NCI-H1105 (cell line): ENCODE results near the gene KIAA0232.
A peak's percentile ranks its signal among the peaks of the same experiment; 100 is the strongest.
"Not testable (repeated sequence)": the region's sequence is repeated elsewhere in the genome, so short reads cannot be mapped to it uniquely, and the experiment has no call there.

Experiments
- DNase-seq: peaks from one replicate; lab custom pipeline; 2025; lab: John Stamatoyannopoulos, UW

KIAA0232 gene

DNA sequence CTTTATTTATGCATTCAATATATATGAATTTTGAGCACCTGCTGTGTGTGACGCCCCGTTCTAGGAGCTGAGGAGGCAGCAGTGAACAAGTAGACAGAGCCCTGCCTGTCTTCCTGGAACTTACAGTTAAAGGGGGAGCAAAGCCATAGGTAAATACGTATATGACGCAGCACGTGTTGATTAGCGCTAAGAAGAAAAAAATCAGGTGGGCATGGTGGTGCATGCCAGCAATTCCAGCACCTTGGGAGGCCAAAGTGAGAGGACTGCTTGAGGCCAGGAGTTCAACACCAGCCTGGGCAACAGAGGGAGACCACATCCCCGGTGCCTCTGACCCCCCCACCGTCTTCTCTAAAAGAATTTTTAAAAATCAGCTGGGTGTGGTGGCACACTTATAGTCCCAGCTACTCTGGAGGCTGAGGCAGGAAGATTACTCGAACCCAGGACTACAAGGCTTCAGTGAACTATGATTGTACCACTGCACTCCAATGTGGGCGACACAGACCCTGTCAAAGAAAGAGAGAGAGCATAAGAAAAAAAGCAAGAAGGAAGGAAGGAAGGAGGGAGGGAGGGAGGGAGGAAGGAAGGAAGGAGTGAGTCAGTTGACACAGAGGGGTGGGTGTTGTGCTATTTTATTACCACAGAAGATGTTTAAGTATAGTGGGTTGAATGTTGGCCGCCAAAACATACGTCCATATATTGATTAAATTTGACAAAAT is 5.4 kb upstream of the KIAA0232 start:
- DNase-seq: no peak

DNA sequence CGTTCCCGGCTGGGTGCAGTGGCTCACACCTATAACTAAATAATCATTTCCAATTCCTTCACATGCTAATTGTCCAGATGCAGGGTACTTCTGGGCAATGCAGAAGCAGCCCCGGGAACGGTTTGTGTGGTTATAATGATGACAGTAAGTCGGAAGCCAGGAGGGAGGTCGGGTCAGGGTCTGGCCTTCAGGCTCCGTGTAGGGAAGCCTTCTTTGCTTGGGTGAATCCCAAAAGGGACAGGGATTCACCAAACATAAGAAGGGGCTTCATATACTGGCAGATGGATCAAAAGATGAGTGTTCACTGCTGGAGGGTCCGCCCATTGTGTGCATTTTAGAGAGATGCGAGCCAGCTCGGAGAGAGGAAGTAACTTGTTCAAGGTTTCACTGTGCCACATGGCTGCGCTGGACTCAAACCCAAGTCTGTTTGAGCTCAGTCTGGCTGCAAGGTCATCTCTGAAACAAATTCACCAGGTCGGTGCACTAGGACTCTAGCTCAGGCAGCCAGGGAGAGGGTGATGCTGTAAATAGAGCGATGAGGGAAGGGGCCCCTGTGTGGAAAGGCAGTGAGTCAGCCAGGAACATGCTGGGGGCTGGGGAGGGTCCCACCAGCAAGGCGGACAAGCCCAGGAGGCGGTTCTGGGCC is 4.8 kb upstream of the KIAA0232 start:
- DNase-seq: no peak

DNA sequence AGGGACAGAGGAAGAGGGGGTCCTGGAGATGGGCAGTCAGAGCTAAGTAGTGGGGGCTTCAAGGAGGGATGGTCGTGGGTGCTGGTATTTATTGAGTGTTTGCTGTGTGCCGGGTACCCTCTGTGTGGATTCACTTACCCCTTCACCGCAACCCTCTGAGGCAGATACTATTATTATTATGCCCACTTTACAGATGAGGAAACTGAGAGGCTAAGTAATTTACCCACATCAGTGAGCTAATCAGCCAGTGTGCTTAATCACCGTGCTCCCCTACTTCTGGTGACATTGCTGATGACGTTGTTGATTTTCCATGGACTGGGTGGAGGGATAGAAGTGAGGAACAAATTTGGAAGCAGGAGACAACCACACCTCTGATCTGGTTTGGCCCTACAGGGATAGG is 4.1 kb upstream of the KIAA0232 start:
- no peak for DNase-seq

DNA sequence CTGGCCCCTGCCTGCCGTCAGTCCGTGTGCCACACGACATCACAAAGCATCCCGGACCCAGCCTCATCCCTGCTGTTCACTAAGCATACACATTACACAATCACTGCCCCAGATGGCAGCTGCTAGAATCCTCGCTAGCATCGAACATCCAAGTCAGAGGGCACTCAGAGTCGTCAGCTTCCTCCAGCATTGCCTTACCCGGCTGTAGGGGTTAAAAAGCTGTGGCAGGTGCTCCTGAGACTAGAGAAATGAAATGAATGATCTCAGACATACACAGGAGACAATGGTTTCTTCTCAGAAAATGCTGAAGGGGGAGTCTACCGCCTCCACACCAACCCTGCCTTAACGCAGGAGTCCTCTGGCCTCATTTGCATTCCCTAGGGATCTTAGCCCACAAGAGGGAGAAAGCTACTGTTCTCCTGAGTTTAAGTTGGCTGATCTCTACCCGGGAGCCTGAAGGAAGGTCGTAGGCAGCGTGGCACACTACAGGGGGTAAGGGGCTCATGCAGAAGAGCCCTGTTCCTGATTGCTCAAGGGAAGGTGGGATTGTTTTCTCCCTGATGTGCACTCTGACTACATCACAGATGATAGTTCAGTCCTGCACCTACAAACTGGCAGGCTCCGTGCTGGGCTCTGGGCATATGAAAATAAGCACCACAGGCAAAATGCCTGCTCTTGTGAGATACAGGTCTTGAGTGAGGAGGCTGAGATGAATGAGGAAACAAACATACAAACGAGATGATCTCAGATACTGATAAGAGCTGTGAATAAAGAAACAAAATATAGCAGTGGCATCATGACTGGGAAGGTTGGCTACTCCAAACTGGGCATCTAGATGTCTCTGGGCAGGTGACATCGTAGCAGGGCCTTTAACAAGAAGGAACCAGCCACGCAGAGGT is 2.6 kb upstream of the KIAA0232 start:
- DNase-seq: no peak

DNA sequence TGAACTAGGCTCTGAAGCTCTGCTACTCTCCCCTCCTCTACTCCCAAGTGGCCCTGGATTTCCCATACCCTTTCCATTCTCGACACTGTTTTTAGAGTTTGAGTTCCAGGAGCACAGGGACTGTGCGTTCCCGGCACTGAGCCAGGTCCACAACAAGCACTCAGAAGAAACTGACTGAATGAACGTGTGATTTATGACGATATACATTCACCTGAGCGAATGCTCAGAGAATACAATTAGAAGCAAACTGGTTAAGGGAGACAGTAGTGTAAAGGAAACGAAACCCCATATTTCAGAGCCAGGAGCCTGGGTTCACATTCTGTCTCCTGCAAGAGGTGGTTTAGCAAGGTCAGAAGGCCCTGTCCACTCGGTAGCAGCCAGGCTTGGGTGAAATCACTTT is 1.4 kb upstream of the KIAA0232 start:
- DNase-seq: no peak

DNA sequence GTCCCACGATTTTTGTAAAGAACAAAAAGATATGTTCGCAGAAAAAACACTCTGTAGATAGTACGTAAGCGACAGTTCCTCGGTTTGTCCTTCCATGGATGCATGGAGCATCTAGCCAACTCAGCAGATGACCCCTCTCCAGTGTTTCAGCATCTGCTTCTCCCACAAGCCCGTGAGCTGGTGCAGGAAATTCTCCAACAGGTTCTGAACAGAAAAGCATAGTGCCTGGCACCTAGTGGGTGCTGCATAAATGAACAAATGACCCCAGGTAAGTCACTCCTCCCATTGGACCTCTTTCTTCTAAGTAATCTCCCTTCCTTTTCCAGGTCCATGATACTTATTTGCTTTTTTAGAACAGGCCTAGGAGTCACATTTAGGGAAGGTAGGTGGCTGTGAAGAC is 966 bp upstream of the KIAA0232 start:
- no peak for DNase-seq

DNA sequence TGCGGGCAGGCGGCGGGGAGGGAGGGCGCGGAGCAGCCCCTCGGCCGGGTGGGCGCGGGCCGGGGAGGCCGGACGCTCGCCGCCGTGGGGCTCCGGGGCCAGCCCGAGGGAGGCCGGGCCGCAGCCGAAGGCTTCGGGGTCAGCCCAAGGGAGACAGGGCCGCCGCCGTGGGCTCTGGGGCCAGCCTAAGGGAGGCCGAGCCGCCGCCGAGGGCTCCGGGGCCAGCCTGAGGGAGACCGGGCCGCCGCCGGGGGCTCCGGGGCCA is 251 bp downstream of the KIAA0232 start:
- no peak for DNase-seq

DNA sequence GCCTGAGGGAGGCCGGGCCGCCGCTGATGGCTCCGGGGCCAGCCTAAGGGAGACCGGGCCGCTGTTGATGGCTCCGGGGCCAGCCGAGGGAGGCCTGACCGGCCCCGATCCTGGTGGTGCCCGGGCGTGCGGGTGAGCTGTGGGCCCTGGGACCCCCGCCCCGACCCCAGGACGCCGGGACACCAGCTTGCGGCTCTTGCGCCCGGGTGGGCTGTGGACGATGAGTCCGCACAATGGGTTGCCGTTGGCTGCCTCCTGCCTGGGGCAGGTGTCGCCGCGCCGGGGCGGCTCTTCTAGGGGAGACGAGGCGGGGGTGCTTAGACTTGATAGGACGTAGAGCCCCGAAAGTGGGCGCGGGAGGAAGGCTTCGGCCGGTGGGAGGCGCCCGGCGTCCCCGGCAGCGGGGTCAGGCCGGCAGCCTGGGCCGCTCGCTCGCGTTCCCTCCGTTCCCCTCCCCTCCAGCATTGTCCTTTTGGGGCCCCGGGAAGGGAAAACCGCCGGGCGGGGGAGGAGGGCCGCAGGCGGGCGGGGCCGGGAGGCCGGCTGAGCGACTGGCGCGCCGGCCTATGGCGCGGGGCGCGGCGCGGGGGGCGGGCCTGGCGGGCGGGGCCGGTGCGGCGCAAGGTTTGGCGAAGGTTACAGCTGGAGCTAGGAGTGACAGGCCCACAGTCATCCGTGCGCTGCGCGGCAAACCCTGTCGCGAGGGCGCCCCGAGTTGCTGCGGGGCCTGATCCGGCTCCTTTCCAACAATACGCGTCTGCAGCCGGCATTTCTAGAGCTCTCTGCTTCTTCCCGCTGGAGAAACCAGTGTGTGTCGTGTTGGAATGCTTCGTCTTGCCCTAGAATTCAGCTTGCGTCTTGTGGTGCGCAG is 819 bp downstream of the KIAA0232 start:
- peak; percentile 66 for DNase-seq

DNA sequence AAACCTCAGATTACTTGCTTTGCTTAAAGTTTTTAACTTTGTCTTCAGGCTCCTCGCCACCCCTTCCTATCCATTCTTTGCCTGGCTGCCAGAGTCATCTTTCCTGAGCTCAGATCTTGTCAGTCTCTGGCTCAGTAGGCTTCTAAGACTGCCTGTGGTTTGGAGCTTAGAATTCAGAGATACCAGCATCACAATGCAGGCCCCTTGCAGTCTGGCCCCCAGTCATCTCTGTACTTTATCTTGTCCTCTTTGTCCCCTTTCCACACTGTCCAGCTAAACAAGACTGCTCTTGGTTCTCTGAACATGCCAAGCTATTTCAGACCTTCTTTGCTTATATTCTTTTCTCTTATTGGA is 3.0 kb downstream of the KIAA0232 start:
- DNase-seq: no peak

DNA sequence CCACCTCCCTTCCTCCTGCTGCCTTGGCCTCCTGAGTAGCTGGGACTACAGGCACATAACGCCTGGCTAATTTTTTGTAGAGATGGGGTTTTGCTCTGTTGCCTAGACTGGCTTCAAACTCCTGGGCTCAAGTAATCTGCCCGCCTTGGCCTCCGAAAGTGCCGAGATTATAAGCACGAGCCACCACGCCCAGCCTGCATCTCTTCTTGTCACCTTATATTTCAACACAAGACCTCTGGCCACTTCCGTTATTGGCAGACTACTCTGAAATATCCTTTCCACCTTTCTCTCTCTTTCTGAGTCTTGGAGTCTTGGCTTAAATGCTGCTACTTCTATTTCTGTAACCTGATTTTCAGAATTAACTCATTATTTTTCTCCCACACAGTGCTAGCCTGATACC is 5.6 kb downstream of the KIAA0232 start:
- DNase-seq: no peak

DNA sequence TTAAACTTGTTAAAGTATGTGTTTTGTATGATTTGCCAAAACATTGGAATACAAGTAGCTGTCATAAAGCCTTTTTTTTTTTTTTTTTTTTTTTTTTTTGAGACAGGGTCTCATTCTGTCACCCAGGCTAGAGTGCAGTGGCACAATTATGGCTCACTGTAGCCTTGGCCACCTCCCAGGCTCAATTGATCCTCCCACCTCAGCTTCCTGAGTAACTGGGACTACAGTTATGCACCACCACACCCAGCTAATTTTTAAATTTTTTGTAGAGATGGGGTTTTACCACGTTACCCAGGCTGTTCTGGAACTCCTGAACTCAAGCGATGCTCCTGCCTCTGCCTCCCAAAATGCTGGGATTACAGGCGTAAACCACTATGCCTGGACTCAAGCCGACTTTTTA is 8.7 kb downstream of the KIAA0232 start:
- DNase-seq: not testable (repeated sequence)

DNA sequence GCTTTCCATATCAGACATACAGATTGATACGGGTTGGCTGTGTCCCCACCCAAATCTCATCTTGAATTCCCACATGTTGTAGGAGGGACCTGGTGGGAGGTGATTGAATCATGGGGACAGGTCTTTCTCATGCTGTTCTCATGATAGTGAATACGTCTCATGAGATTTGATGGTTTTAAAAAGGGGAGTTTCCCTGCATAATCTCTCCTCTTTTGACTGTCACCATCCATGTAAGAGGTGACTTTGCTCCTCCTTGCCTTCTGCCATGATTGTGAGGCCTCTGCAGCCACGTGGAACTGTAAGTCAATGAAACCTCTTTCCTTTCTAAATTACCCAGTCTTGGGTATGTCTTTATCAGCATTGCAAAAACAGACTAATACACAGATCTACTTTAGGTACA is 9.3 kb downstream of the KIAA0232 start:
- DNase-seq: not testable (repeated sequence)

DNA sequence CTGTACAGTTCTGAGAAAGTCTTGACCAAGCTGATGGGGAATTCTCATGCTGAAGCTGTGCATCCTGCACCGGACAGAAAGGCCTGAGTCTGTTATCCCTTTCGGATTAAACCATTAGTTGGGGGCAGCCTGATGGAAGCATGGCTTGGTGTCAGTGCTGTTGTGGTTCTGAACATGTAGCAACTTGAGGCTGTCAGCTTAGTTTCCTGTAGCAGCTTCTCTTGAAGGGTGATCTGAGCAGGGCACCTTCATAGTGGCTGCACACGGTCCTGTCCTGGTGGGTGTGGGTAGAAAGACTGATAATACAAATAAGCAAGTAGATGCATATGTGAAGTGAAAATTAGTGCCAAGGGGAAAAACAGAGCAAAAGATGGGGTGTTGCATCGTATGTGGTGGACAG is 11.7 kb downstream of the KIAA0232 start:
- DNase-seq: no peak

DNA sequence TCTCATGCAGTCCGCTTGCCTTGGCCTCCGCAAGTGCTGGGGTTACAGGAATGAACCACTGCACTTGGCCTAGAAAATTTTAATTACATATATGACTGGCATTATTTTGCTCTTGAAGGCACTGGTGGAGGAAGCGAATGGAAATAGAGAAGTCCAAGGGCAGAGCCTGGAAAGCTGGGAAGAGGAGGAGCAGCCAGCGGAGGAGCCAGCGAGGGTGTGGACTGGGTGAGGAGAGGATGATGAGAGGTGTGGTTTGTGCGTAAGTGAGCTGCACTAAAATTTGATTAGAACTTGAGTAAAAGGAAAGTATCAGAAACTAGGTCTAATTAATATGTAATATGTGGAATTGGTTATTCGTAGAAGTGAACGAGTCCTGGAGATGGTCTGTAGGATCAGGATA is 13.3 kb downstream of the KIAA0232 start:
- DNase-seq: no peak

DNA sequence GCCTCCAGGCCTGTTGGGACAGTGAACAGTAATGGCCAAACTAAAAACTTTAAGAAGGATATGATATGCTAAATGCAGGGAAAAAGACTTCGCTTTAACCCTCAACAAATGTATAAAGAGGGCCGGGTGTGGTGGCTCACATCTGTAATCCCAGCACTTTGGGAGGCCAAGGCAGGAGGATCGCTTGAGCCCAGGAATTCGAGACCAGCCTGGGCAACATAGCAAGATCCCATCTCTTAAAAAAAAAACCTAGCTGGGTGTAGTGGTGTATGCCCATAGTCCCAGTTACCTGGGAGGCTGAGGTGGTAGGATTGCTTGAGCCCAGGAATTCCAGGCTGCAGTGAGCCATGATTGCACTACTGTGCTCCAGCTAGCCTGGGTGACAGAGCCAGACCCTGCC is 14.8 kb downstream of the KIAA0232 start:
- not testable (repeated sequence) for DNase-seq

DNA sequence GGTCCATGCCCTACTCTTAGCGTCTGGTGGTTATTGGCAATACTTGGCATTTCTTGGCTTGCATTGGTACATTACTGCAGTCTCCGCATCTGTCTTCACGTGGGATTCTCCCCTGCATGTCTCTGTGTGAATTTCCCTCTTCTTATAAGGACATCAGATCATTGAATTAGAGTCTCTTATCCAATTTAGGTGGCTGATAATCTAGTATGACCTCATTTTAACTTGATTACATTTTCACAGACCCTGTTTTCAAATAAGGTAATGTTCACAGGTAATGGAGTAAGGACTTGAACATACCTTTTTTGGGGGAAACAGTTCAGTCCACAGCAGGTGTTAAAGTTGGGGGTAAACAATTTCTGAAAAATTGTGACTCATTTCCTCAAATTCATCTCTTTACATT is 16.6 kb downstream of the KIAA0232 start:
- DNase-seq: no peak

DNA sequence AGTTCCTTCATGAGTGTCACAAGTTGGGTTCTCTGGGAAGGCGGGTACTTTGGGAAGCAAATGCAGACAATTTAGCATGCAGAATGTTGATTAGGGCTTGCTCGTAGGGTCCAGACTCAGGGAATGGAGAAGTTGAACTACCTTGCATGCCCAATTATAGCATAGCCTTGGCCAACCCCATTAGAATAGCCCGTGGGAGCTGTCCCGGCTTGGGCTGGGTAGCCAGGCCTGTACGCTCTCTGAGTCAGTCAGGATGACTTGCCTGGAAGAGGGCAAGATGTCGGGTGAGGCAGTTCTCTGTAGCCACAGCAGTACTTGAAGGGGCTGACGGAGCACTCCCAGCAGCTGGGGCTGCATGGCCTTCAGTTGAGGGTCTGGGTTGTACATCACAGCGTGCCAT is 19.5 kb downstream of the KIAA0232 start:
- no peak for DNase-seq

DNA sequence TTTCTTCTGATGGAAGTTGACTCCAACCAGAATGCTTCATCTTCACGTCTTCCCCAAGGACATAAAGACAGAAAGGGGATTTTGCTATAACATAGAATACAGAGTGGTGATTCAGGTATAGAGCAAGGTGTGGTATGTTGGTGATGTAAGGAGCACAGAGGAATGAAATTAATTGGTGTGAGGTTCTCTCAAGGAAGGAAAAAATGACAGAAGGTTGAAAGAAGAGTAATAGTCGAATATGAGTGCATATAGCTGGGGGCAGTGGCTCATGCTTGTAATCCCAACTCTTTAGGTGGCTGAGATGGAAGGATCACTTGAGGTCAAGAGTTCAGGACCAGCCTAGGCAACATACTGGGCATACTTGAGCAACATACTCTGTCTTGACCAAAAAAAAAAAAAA is 20.1 kb downstream of the KIAA0232 start:
- DNase-seq: no peak

DNA sequence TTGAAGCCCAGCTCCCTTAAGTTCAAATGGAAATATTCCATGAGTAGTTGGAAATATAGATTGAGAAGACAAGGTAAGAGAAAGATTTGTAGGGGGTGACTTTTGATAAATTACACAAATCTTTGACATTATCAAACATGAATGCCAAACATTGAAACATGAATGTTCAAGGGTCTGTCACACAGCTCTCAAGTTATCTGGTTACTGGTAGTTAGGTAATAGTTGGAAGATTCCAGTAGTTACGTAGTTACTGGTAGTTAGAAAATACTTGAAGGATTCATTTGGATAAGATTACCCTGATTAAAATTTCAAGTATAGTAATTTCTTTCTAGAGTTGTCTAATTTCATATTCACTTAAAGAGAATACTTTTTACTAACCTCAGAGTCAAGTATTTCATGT is 20.7 kb downstream of the KIAA0232 start:
- DNase-seq: no peak

DNA sequence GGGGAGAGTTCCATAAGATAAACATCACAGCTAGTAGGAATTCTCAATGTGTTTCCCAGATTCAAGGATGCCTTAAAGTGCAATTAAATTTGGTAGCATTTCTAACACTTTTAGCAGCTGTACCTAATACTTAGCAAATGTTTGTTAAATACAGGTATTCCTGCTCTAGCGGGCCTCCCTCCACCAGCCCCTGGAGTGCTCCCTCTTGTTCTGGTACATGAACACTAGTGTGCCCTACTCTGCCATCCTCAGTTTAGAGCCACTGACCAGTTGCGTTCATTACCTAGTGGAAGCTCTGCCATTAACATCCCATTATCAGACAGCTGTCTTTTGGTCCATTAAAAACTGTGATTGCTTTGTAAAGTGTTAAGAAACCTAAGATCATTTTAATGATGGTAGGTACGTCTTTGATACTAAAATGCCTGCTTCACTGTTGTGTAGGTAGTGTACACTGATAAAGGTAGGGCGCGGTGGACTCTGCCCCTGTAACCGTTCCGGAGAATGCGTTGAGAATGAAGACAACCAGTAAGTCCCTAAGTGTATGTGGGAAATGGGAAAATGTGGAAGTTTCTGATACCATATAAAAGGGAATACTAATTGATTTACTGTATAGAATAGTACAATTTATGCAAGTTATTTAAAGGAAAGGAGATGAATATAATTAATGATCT is 21.7 kb downstream of the KIAA0232 start:
- no peak for DNase-seq

DNA sequence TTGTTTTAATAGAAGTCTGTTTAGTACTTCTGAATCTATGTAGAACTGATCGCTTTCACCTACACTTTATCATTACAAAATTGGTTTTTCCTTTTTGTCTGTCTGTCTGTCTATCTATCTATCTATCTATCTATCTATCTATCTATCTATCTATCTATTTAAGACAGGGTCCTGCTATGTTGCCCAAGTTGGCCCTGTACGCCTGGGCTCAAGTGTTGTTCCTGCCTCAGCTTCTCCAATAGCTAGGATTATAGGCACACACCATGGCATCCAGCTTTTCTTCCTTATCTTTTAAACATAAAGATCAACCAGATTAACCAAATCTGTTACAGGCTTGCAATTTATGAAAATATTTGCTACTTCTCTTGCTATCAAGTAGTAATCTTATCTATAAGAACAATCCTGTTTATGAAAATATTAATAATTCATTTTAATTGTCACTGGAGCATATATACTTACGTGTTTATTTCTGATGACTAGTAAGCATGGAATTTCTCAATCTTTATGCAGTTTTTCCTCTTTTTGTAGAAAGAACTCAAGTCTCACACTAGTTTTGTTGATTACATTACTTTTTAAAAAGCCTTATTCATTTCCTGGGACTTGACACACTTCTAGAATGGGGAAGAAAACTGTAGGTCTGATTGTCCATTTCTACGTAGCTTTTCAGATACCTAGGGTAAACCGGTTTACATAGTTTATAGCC is 24.5 kb downstream of the KIAA0232 start:
- DNase-seq: no peak
